Suprapubic skin (tissue), 4 donors: ENCODE results near the gene COMMD7. TPM values are rescaled to one million over a fixed set of nuclear protein-coding genes. Genes with fewer than 3 reads are reported as not detected.

Source experiments
- DNase-seq, 2 donors: peaks; one replicate each; pipeline ENCODE4 v3.0.0-alpha.2; 2019; ENCODE audit warnings: low spot score in 2 of 2
- H3K27ac ChIP-seq: fragments of 200-600 bp; sonication (generic); one replicate; pipeline ENCODE4 v1.5.1; 2019
- H3K27me3 ChIP-seq: fragments of 200-600 bp; sonication (generic); one replicate; pipeline ENCODE4 v1.5.1; 2019
- H3K36me3 ChIP-seq: fragments of 200-600 bp; sonication (generic); one replicate; pipeline ENCODE4 v1.5.1; 2019
- H3K4me1 ChIP-seq: fragments of 200-600 bp; sonication (generic); one replicate; pipeline ENCODE4 v1.5.1; 2019
- H3K4me3 ChIP-seq: fragments of 200-600 bp; sonication (generic); one replicate; pipeline ENCODE4 v1.5.1; 2019; ENCODE audit warnings: mild to moderate bottlenecking
- H3K9me3 ChIP-seq: fragments of 200-600 bp; sonication (generic); one replicate; pipeline ENCODE4 v1.5.1; 2019
- EP300 ChIP-seq: sonication (generic); formaldehyde crosslinking; IDR thresholded peaks from one replicate; pipeline ENCODE4 v1.6.1; 2017; ENCODE audit warnings: antibody characterized with exemption
- POLR2A ChIP-seq, 2 donors: fragments of 450-650 bp; IDR thresholded peaks; one replicate each; pipeline ENCODE4 v1.6.1; 2017; ENCODE audit warnings: antibody characterized with exemption in 2 of 2, mild to moderate bottlenecking in 2 of 2, moderate library complexity in 2 of 2
- POLR2AphosphoS5 ChIP-seq, 3 donors: sonication (generic); formaldehyde crosslinking; IDR thresholded peaks; one replicate each; pipeline ENCODE4 v1.6.1; 2017; ENCODE audit warnings: antibody characterized with exemption in 3 of 3
- WGBS: methylation state at CpG from one replicate; pipeline ENCODE4 v1.1.5; 2018; 5-methylcytosine and 5-hydroxymethylcytosine counted together
- total RNA-seq, 4 donors: library from RNA; depleted of rRNA; stranded (reverse); fragments of >200 nt; gene quantifications; one replicate each; pipeline ENCODE4 v1.1.0, GENCODE V29; 2016
- TF ChIP-seq, protein P1 (sequence below), 2 donors: fragments of 200-600 bp in 1 of 2; fragments of 450-650 bp in 1 of 2; sonication (generic) in 1 of 2; IDR thresholded peaks; one replicate each; pipeline ENCODE4 v1.5.1; 2016 to 2019; ENCODE audit warnings: antibody characterized with exemption in 2 of 2, mild to moderate bottlenecking in 1 of 2, moderate library complexity in 1 of 2

The COMMD7 gene
- total RNA-seq, 4 donors from 2014 or later, result 13.3 to 17.5 (median 15.6) TPM

GRCh38 chr20:32787168-32787567 is 43.9 kb upstream of the COMMD7 start:
- DNase-seq, result no peak
- Histone ChIP-seq H3K9me3 (no peaks in the 10 kb centered on the region), H3K4me3 (no peak overlapping the region), H3K4me1 (no peaks in the 10 kb centered on the region), H3K36me3 (peaks cover 14% of the 10 kb centered on the region), H3K27me3 (no peaks in the 10 kb centered on the region), H3K27ac (no peak overlapping the region)
- no peak for TF ChIP-seq POLR2A (IDR thresholded peaks at IDR 0.05)
- no peak for TF ChIP-seq EP300
- no peak for TF ChIP-seq POLR2AphosphoS5 (IDR thresholded peaks at IDR 0.05)
- TF ChIP-seq, protein P1, sequence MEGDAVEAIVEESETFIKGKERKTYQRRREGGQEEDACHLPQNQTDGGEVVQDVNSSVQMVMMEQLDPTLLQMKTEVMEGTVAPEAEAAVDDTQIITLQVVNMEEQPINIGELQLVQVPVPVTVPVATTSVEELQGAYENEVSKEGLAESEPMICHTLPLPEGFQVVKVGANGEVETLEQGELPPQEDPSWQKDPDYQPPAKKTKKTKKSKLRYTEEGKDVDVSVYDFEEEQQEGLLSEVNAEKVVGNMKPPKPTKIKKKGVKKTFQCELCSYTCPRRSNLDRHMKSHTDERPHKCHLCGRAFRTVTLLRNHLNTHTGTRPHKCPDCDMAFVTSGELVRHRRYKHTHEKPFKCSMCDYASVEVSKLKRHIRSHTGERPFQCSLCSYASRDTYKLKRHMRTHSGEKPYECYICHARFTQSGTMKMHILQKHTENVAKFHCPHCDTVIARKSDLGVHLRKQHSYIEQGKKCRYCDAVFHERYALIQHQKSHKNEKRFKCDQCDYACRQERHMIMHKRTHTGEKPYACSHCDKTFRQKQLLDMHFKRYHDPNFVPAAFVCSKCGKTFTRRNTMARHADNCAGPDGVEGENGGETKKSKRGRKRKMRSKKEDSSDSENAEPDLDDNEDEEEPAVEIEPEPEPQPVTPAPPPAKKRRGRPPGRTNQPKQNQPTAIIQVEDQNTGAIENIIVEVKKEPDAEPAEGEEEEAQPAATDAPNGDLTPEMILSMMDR (IDR thresholded peaks at IDR 0.05), result no peak
- 88% methylated on average over 16 of the region's 16 CpGs for WGBS

DNA sequence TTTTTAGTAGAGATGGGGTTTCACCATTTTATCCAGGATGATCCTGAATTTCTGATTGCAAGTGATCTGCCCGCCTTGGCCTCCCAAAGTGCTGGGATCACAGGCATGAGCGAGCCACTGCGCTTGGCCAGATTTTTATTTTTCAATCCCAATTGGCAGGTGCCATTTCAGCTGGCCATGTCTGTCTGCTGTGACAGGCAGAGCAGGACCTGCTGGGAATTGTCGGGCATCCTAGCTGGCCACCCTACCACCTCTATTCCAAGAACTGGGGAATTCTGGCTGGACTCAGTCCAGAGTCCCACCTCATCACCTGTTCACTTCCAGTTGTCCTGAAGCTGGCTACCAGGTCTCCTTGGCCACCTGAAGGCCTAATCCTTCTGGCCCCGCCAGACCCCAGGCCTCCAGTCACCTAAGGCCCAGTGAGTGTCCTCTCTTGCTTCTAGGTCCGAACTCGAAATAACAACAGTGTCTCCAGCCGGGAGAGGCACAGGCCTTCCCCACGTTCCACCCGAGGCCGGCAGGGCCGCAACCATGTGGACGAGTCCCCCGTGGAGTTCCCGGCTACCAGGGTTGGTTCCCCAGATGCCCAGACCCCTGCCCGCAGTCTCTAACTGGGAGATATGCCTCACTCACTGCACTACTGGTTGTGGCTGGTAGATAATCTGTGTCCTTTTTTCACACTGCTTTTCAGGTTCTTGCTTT is 42.9 kb upstream of the COMMD7 start:
- Histone ChIP-seq H3K36me3 (peaks cover 14% of the 10 kb centered on the region), H3K27me3 (no peaks in the 10 kb centered on the region), H3K4me3 (no peak overlapping the region), H3K27ac (no peak overlapping the region), H3K4me1 (no peaks in the 10 kb centered on the region), H3K9me3 (no peaks in the 10 kb centered on the region)
- TF ChIP-seq, protein P1 (IDR thresholded peaks at IDR 0.05), result no peak
- no peak for TF ChIP-seq POLR2AphosphoS5 (IDR thresholded peaks at IDR 0.05)
- no peak for TF ChIP-seq EP300
- no peak for TF ChIP-seq POLR2A (IDR thresholded peaks at IDR 0.05)
- WGBS, result 97% methylated on average over 11 of the region's 16 CpGs
- no peak for DNase-seq

DNA sequence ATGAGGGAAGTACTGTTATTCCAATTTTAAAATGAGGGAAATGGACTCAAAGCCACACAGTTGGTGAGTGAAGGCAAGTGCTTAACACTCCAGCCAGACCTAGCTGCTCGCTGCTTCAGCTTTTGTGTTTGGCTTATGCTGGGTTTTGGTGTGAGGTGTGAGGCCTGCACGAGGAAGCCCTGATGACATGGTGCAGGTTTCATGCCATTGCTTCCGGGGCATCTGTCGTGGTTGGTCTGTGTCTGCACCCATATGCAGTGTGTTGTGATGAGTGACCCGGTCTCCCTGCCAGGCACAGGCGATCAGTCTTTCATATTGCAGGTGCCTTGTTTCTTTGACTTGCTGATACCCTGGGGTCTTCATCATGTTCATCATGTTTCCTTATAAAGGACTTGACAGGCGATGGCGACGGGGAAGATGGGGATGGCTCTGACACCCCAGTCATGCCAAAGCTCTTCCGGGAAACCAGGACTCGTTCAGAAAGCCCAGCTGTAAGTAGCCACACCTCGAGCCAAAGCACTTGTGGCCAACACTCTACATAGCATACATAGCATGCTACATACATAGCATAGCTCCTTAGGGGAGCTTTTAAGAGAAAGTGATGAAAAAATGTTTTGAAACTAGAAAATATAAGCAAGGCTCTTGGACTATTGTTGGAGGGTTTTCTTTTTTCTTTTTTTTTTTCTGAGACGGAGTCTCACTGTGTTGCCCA is 41.3 kb upstream of the COMMD7 start:
- DNase-seq, result no peak
- Histone ChIP-seq H3K36me3 (peaks cover 14% of the 10 kb centered on the region), H3K4me3 (no peak overlapping the region), H3K27me3 (no peaks in the 10 kb centered on the region), H3K9me3 (no peaks in the 10 kb centered on the region), H3K27ac (no peak overlapping the region), H3K4me1 (no peaks in the 10 kb centered on the region)
- 94% methylated on average over 13 of the region's 13 CpGs for WGBS
- TF ChIP-seq, protein P1 (IDR thresholded peaks at IDR 0.05), result no peak
- TF ChIP-seq POLR2A (IDR thresholded peaks at IDR 0.05) (no peak), EP300 (no peak), POLR2AphosphoS5 (IDR thresholded peaks at IDR 0.05) (no peak)

DNA sequence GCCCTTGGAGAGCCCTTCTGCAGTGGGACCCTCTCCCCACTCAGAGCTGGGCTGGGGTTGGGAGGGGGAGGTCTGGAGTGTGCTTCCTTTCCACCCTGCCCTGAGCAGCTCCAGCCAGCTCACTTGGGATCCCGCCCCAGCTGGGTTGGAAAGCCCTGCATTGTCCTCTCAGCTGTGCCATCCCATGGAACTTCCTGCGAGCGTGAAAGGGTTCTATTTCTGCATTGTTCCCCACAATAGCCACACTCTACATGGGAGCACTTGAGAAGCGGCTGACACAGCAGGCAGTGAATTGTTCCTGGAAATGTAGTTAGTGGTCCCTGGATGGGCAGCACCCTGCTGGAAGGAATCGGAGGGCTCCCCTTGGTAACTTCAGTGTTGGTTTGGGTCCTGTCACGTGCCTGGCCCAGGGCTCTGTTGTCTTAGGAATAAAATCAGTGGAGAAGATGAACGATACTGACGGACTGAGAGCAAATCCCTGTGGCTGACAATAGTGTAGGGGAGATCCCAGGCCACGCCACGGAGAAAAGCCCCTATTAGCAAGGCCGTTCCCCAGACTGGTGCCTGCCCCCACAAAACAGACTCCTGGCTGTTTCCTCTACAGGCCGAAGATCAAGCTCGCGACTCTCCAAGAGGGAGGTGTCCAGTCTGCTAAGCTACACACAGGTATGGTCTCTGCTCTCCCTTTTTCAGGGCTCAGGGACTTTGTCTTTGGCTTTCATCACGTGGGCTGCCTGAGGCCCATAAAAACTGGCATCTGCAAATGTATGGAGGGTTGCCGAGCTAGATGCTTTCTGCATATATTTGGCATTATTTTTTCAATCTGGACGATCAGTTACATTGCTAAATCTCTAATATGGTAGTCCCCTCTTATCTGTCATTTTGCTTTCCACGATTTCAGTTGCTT is 37.7 kb upstream of the COMMD7 start:
- no peak overlapping the region for H3K27ac ChIP-seq
- TF ChIP-seq POLR2A (IDR thresholded peaks at IDR 0.05) (no peak), EP300 (no peak), POLR2AphosphoS5 (IDR thresholded peaks at IDR 0.05) (no peak)
- TF ChIP-seq, protein P1 (IDR thresholded peaks at IDR 0.05), result no peak
- no peak overlapping the region for H3K4me3 ChIP-seq
- H3K4me1 ChIP-seq, result peaks cover 10% of the 10 kb centered on the region
- H3K36me3 ChIP-seq, result peaks cover 9% of the 10 kb centered on the region
- H3K9me3 ChIP-seq, result no peaks in the 10 kb centered on the region
- DNase-seq, result no peak
- no peaks in the 10 kb centered on the region for H3K27me3 ChIP-seq
- WGBS, result 81% methylated on average over 16 of the region's 18 CpGs
